WTC11 (cell line): ENCODE measurements around the gene HEY2. TPM values are rescaled to one million over a fixed set of nuclear protein-coding genes. Genes with fewer than 3 reads are reported as not detected.

Experiments
- ATAC-seq: fragments of 200-7000 bp; cut with Tn5 transposase; 2 replicates; pipeline ENCODE4 v1.10.0; 2021; ENCODE audit warnings: mild to moderate bottlenecking, moderate library complexity
- CTCF ChIA-PET: fragments of 300-600 bp; sonication (Branson Sonifier 250); formaldehyde crosslinking; loops from one replicate; lab custom pipeline; 2021; ENCODE audit warnings: antibody characterized with exemption; lab: Charles Lee
- POLR2A ChIA-PET: fragments of 350-600 bp; sonication (Branson Sonifier 250); formaldehyde crosslinking; loops from one replicate; lab custom pipeline; 2021; ENCODE audit warnings: antibody characterized with exemption; lab: Charles Lee
- DNase-seq: peaks from one replicate; pipeline ENCODE4 v3.0.0; 2021; ENCODE audit warnings: low spot score
- H3K27ac Mint-ChIP-seq: 2 replicates; pipeline ENCODE4 v1.8.0; 2021; ENCODE audit warnings: mixed read lengths
- H3K27me3 Mint-ChIP-seq: 2 replicates; pipeline ENCODE4 v1.8.0; 2021; ENCODE audit warnings: low read depth, mild to moderate bottlenecking, moderate library complexity, mixed read lengths
- H3K36me3 Mint-ChIP-seq: 2 replicates; pipeline ENCODE4 v1.8.0; 2021; ENCODE audit warnings: mixed read lengths
- H3K4me1 Mint-ChIP-seq: 2 replicates; pipeline ENCODE4 v1.8.0; 2022; ENCODE audit warnings: mixed read lengths
- H3K4me3 Mint-ChIP-seq: 2 replicates; pipeline ENCODE4 v1.8.0; 2021; ENCODE audit warnings: mild to moderate bottlenecking, moderate library complexity, mixed read lengths
- H3K9me3 Mint-ChIP-seq: 2 replicates; pipeline ENCODE4 v1.8.0; 2021; ENCODE audit warnings: mixed read lengths
- AR ChIP-seq: fragments of 250-450 bp; sonication (Bioruptor Pico); IDR thresholded peaks from 2 replicates; pipeline ENCODE4 v1.9.0; 2021; ENCODE audit warnings: mild to moderate bottlenecking
- CDX4 ChIP-seq: fragments of 250-450 bp; sonication (Bioruptor Pico); IDR thresholded peaks from 2 replicates; pipeline ENCODE4 v1.9.0; 2021; ENCODE audit warnings: moderate library complexity, mild to moderate bottlenecking, inconsistent platforms, borderline replicate concordance
- EMX1 ChIP-seq: fragments of 250-450 bp; sonication (Bioruptor Pico); IDR thresholded peaks from 2 replicates; pipeline ENCODE4 v1.8.0; 2021; ENCODE audit warnings: mild to moderate bottlenecking
- FOXK1 ChIP-seq: sonication (generic); formaldehyde crosslinking; IDR thresholded peaks from 2 replicates; pipeline ENCODE4 v1.8.0; 2022; ENCODE audit warnings: mild to moderate bottlenecking, moderate library complexity, missing genetic modification reagents
- HMGA2 ChIP-seq: fragments of 250-450 bp; sonication (Bioruptor Pico); IDR thresholded peaks from 2 replicates; pipeline ENCODE4 v1.4.0; 2021; ENCODE audit warnings: mild to moderate bottlenecking, moderate library complexity
- NFYB ChIP-seq: sonication (generic); formaldehyde crosslinking; conservative IDR thresholded peaks from 2 replicates; pipeline ENCODE4 v1.8.0; 2022; ENCODE audit warnings: low read depth, missing genetic modification reagents
- PREB ChIP-seq: sonication (generic); formaldehyde crosslinking; IDR thresholded peaks from 2 replicates; pipeline ENCODE4 v1.8.1; 2022; ENCODE audit warnings: mild to moderate bottlenecking, missing genetic modification reagents, moderate library complexity, borderline replicate concordance
- PRRX2 ChIP-seq: fragments of 250-450 bp; sonication (Bioruptor Pico); IDR thresholded peaks from 2 replicates; pipeline ENCODE4 v1.8.0; 2021; ENCODE audit warnings: mild to moderate bottlenecking
- RELA ChIP-seq: sonication (generic); formaldehyde crosslinking; IDR thresholded peaks from 2 replicates; pipeline ENCODE4 v1.8.1; 2022; ENCODE audit warnings: missing genetic modification reagents, mild to moderate bottlenecking, borderline replicate concordance
- SMAD3 ChIP-seq: sonication (generic); formaldehyde crosslinking; IDR thresholded peaks from 2 replicates; pipeline ENCODE4 v1.8.0; 2022; ENCODE audit warnings: missing genetic modification reagents, mild to moderate bottlenecking, borderline replicate concordance
- SOX15 ChIP-seq: fragments of 250-450 bp; sonication (Bioruptor Pico); IDR thresholded peaks from 2 replicates; pipeline ENCODE4 v1.9.0; 2021; ENCODE audit warnings: mild to moderate bottlenecking
- TEAD1 ChIP-seq: sonication (generic); formaldehyde crosslinking; IDR thresholded peaks from 2 replicates; pipeline ENCODE4 v1.8.0; 2022; ENCODE audit warnings: mild to moderate bottlenecking, missing genetic modification reagents
- ZNF263 ChIP-seq: sonication (generic); formaldehyde crosslinking; IDR thresholded peaks from 2 replicates; pipeline ENCODE4 v1.8.1; 2022; ENCODE audit warnings: low read depth, mild to moderate bottlenecking, moderate library complexity, missing genetic modification reagents
- ZNF317 ChIP-seq: sonication (generic); formaldehyde crosslinking; IDR thresholded peaks from 2 replicates; pipeline ENCODE4 v1.8.1; 2023; ENCODE audit warnings: low read depth, mild to moderate bottlenecking, moderate library complexity, missing genetic modification reagents, borderline replicate concordance
- ZNF396 ChIP-seq: fragments of 250-450 bp; sonication (Bioruptor Pico); IDR thresholded peaks from 2 replicates; pipeline ENCODE4 v1.8.0; 2021; ENCODE audit warnings: mild to moderate bottlenecking, moderate library complexity, borderline replicate concordance
- ZNF423 ChIP-seq: fragments of 250-450 bp; sonication (Bioruptor Pico); IDR thresholded peaks from 2 replicates; pipeline ENCODE4 v2.1.2; 2022; ENCODE audit warnings: mild to moderate bottlenecking, moderate library complexity
- ZNF425 ChIP-seq: fragments of 250-450 bp; sonication (Bioruptor Pico); conservative IDR thresholded peaks from 2 replicates; pipeline ENCODE4 v1.9.0; 2021; ENCODE audit warnings: mild to moderate bottlenecking
- total RNA-seq: library from RNA; stranded (reverse); gene quantifications from 3 replicates; pipeline ENCODE4 v1.2.3, GENCODE V29; 2021
- TF ChIP-seq, protein P1 (sequence below): sonication (generic); formaldehyde crosslinking; IDR thresholded peaks from 2 replicates; pipeline ENCODE4 v1.8.0; 2022; ENCODE audit warnings: mild to moderate bottlenecking, missing genetic modification reagents
- TF ChIP-seq, protein P2 (sequence below): sonication (generic); formaldehyde crosslinking; IDR thresholded peaks from 2 replicates; pipeline ENCODE4 v1.8.0; 2023; ENCODE audit warnings: missing genetic modification reagents
- TF ChIP-seq, protein P3 (sequence below): sonication (generic); formaldehyde crosslinking; IDR thresholded peaks from 2 replicates; pipeline ENCODE4 v1.8.1; 2023; ENCODE audit warnings: mild to moderate bottlenecking, missing genetic modification reagents
- TF ChIP-seq, protein P4 (sequence below): sonication (generic); formaldehyde crosslinking; IDR thresholded peaks from 2 replicates; pipeline ENCODE4 v1.8.1; 2023; ENCODE audit warnings: mild to moderate bottlenecking, moderate library complexity, missing genetic modification reagents

Gene HEY2
- total RNA-seq, 1 experiment from 2014 or later, result 10.6 TPM

- ChIA-PET POLR2A (interaction anchor here (1.3 kb wide), 1 partner anchor 63 kb away, joined by 3 read pairs; no protein-coding TSS in a partner anchor), CTCF (interaction anchor here (0.6 to 2.4 kb wide), 24 partner anchors 8 to 441 kb away, joined by 3 to 21 read pairs (median 3); partner anchors contain the start of gene NCOA7)
- H3K4me1 Mint-ChIP-seq, result peaks cover 61% of the 10 kb centered on the region
- TF ChIP-seq, protein P1, sequence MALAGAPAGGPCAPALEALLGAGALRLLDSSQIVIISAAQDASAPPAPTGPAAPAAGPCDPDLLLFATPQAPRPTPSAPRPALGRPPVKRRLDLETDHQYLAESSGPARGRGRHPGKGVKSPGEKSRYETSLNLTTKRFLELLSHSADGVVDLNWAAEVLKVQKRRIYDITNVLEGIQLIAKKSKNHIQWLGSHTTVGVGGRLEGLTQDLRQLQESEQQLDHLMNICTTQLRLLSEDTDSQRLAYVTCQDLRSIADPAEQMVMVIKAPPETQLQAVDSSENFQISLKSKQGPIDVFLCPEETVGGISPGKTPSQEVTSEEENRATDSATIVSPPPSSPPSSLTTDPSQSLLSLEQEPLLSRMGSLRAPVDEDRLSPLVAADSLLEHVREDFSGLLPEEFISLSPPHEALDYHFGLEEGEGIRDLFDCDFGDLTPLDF (CRISPR knock-in tag), result no peak
- no peak for TF ChIP-seq ZNF396 (CRISPR knock-in tag)
- no peak for TF ChIP-seq ZNF317 (CRISPR knock-in tag)
- no peak for TF ChIP-seq SOX15
- no peak for TF ChIP-seq TEAD1 (CRISPR knock-in tag)
- TF ChIP-seq, protein P2, sequence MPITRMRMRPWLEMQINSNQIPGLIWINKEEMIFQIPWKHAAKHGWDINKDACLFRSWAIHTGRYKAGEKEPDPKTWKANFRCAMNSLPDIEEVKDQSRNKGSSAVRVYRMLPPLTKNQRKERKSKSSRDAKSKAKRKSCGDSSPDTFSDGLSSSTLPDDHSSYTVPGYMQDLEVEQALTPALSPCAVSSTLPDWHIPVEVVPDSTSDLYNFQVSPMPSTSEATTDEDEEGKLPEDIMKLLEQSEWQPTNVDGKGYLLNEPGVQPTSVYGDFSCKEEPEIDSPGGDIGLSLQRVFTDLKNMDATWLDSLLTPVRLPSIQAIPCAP (CRISPR knock-in tag), result no peak
- TF ChIP-seq EMX1 (CRISPR knock-in tag), result no peak
- TF ChIP-seq FOXK1, result no peak
- H3K9me3 Mint-ChIP-seq, result no peaks in the 10 kb centered on the region
- peaks cover 5% of the 10 kb centered on the region for H3K27me3 Mint-ChIP-seq
- DNase-seq, result no peak
- H3K4me3 Mint-ChIP-seq, result peak overlapping the region; percentile 58
- no peak overlapping the region for H3K27ac Mint-ChIP-seq
- no peak for ATAC-seq
- peaks cover 33% of the 10 kb centered on the region for H3K36me3 Mint-ChIP-seq
Observed at GRCh38 chr6:125753937-125754259, 4.5 kb downstream of the HEY2 start.

GRCh38 chr6:125754566-125754965 lies 5.1 kb downstream of the HEY2 start:
- Mint-ChIP-seq H3K36me3 (peaks cover 40% of the 10 kb centered on the region), H3K4me3 (peak overlapping the region; percentile 25), H3K9me3 (no peaks in the 10 kb centered on the region), H3K4me1 (peaks cover 68% of the 10 kb centered on the region), H3K27me3 (peaks cover 4% of the 10 kb centered on the region), H3K27ac (no peak overlapping the region)
- CTCF ChIA-PET, result interaction anchor here (0.6 to 2.4 kb wide), 5 partner anchors 9 to 441 kb away, joined by 3 to 21 read pairs (median 9); partner anchors contain the start of gene NCOA7
- POLR2A ChIA-PET, result interaction anchor here (0.6 to 1.3 kb wide), 2 partner anchors 54 to 63 kb away, joined by 3 to 4 read pairs; no protein-coding TSS in a partner anchor
- DNase-seq (no peak), ATAC-seq (no peak)
- no peak for TF ChIP-seq AR (CRISPR knock-in tag)
- TF ChIP-seq HMGA2 (CRISPR knock-in tag), result no peak
- no peak for TF ChIP-seq ZNF423
- TF ChIP-seq RELA (CRISPR knock-in tag), result no peak
- TF ChIP-seq ZNF263 (CRISPR knock-in tag), result no peak
- TF ChIP-seq NFYB (CRISPR knock-in tag), result no peak
- TF ChIP-seq CDX4 (CRISPR knock-in tag), result no peak
- TF ChIP-seq ZNF317 (CRISPR knock-in tag), result no peak
- TF ChIP-seq, protein P3, sequence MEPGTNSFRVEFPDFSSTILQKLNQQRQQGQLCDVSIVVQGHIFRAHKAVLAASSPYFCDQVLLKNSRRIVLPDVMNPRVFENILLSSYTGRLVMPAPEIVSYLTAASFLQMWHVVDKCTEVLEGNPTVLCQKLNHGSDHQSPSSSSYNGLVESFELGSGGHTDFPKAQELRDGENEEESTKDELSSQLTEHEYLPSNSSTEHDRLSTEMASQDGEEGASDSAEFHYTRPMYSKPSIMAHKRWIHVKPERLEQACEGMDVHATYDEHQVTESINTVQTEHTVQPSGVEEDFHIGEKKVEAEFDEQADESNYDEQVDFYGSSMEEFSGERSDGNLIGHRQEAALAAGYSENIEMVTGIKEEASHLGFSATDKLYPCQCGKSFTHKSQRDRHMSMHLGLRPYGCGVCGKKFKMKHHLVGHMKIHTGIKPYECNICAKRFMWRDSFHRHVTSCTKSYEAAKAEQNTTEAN (CRISPR knock-in tag), result no peak
- TF ChIP-seq ZNF425, result no peak
- TF ChIP-seq, protein P4, sequence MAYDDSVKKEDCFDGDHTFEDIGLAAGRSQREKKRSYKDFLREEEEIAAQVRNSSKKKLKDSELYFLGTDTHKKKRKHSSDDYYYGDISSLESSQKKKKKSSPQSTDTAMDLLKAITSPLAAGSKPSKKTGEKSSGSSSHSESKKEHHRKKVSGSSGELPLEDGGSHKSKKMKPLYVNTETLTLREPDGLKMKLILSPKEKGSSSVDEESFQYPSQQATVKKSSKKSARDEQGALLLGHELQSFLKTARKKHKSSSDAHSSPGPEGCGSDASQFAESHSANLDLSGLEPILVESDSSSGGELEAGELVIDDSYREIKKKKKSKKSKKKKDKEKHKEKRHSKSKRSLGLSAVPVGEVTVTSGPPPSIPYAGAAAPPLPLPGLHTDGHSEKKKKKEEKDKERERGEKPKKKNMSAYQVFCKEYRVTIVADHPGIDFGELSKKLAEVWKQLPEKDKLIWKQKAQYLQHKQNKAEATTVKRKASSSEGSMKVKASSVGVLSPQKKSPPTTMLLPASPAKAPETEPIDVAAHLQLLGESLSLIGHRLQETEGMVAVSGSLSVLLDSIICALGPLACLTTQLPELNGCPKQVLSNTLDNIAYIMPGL (CRISPR knock-in tag), result no peak
- no peak for TF ChIP-seq PREB (CRISPR knock-in tag)
- no peak for TF ChIP-seq PRRX2 (CRISPR knock-in tag)
- TF ChIP-seq SMAD3 (CRISPR knock-in tag), result no peak
